Esophagus squamous epithelium (tissue), 5 donors: ENCODE data around the gene LARGE2. TPM values are rescaled to one million over a fixed set of nuclear protein-coding genes. Genes with fewer than 3 reads are reported as not detected.

Experiments
- DNase-seq: peaks from one replicate; lab custom pipeline; 2025; lab: John Stamatoyannopoulos, UW
- H3K27ac ChIP-seq, 4 donors: fragments of 200-600 bp; sonication (generic); one replicate each; pipeline ENCODE4 v1.5.1; 2016 to 2019; ENCODE audit warnings: mild to moderate bottlenecking in 1 of 4
- H3K27me3 ChIP-seq, 4 donors: fragments of 200-600 bp; sonication (generic); 1 replicate in 3 of 4; 2 replicates in 1 of 4; pipeline versions ENCODE4 v1.5.1 to v1.6.0; 2017 to 2021; ENCODE audit warnings: antibody characterized with exemption in 1 of 4
- H3K36me3 ChIP-seq, 3 donors: fragments of 200-600 bp; sonication (generic); one replicate each; pipeline ENCODE4 v1.5.1; 2016 to 2019
- H3K4me1 ChIP-seq, 3 donors: fragments of 200-600 bp; sonication (generic); one replicate each; pipeline ENCODE4 v1.5.1; 2017 to 2019
- H3K4me3 ChIP-seq, 4 donors: fragments of 200-600 bp; sonication (generic); 1 replicate in 3 of 4; 2 replicates in 1 of 4; pipeline ENCODE4 v1.5.1; 2016 to 2019; ENCODE audit warnings: mild to moderate bottlenecking in 2 of 4, moderate library complexity in 1 of 4
- H3K9me3 ChIP-seq, 3 donors: fragments of 200-600 bp; sonication (generic); one replicate each; pipeline ENCODE4 v1.5.1; 2016 to 2019
- CTCF ChIP-seq, 6 experiments: fragments of 450-650 bp in 4 of 6; fragments of 200-600 bp in 2 of 6; sonication (generic) in 2 of 6; IDR thresholded peaks; one replicate each; pipeline ENCODE4 v1.5.1; 2016 to 2019; ENCODE audit warnings: antibody characterized with exemption in 6 of 6, mild to moderate bottlenecking in 4 of 6, moderate library complexity in 4 of 6
- POLR2A ChIP-seq, 4 donors: fragments of 450-650 bp; IDR thresholded peaks; one replicate each; pipeline ENCODE4 v1.6.1; 2017; ENCODE audit warnings: antibody characterized with exemption in 4 of 4, mild to moderate bottlenecking in 4 of 4, moderate library complexity in 3 of 4
- WGBS, 2 donors: methylation state at CpG; one replicate each; pipeline ENCODE4 v1.1.5; 2018; 5-methylcytosine and 5-hydroxymethylcytosine counted together
- intact Hi-C: fragments of 100-400 bp; cut with DNase I; formaldehyde crosslinking; loops from one replicate; pipeline ENCODE4 v1.15.0; 2022
- total RNA-seq, 4 donors: library from RNA; depleted of rRNA; stranded (reverse); fragments of >200 nt; gene quantifications; one replicate each; pipeline ENCODE4 v1.1.0, GENCODE V29; 2016
- donor health status: DM: yes; HTN: yes; CAD: no.

The LARGE2 gene
- total RNA-seq, 4 donors from 2014 or later = 12.4 to 18.3 (median 15.5) TPM

GRCh38 chr11:45885921-45886721, 36.3 kb upstream of the LARGE2 start:
- TF ChIP-seq CTCF (IDR thresholded peaks at IDR 0.05) (no peak), POLR2A (IDR thresholded peaks at IDR 0.05) (no peak)
- Histone ChIP-seq H3K4me3 (peak overlapping the region; percentile 41 to 72 (median 51)), H3K27ac (no peak overlapping the region), H3K9me3 (no peaks in the 10 kb centered on the region), H3K27me3 (peaks cover 0 to 8% (median 0%) of the 10 kb centered on the region in 4 donors), H3K4me1 (peaks cover 6 to 13% (median 9%) of the 10 kb centered on the region in 3 donors), H3K36me3 (peaks cover 0 to 18% (median 8%) of the 10 kb centered on the region in 3 donors)
- WGBS, 2 donors = 32% methylated on average over 15 of the region's 43 CpGs; no CpG with 5 or more reads in 1 of the 2 donors
- intact Hi-C loops = no loop called here
- no peak for DNase-seq

GRCh38 chr11:45886816-45887520, 35.5 kb upstream of the LARGE2 start:
- Histone ChIP-seq H3K4me3 (no peak overlapping the region), H3K9me3 (no peaks in the 10 kb centered on the region), H3K36me3 (peaks cover 0 to 9% (median 0%) of the 10 kb centered on the region in 3 donors), H3K4me1 (peaks cover 6 to 13% (median 9%) of the 10 kb centered on the region in 3 donors), H3K27ac (no peak overlapping the region), H3K27me3 (peaks cover 0 to 8% (median 0%) of the 10 kb centered on the region in 4 donors)
- TF ChIP-seq POLR2A (IDR thresholded peaks at IDR 0.05) = no peak
- no peak for TF ChIP-seq CTCF (IDR thresholded peaks at IDR 0.05)
- WGBS, 2 donors = 100% methylated on average over 1 of the region's 4 CpGs; no CpG with 5 or more reads in 1 of the 2 donors
- intact Hi-C loops = no loop called here
- no peak for DNase-seq

- Histone ChIP-seq H3K27ac (no peak overlapping the region), H3K9me3 (no peaks in the 10 kb centered on the region), H3K4me3 (no peak overlapping the region), H3K36me3 (peaks cover 0 to 3% (median 0%) of the 10 kb centered on the region in 3 donors), H3K27me3 (peaks cover 0 to 8% (median 0%) of the 10 kb centered on the region in 4 donors), H3K4me1 (peaks cover 6 to 13% (median 9%) of the 10 kb centered on the region in 3 donors)
- 93 to 100% methylated on average over 1 to 5 of the region's 10 CpGs for WGBS, 2 donors
- no peak for DNase-seq
- intact Hi-C loops = no loop called here
- TF ChIP-seq CTCF (IDR thresholded peaks at IDR 0.05) (no peak), POLR2A (IDR thresholded peaks at IDR 0.05) (no peak)
Observed at GRCh38 chr11:45887587-45887986, 34.9 kb upstream of the LARGE2 start.

GRCh38 chr11:45889555-45889954, 32.9 kb upstream of the LARGE2 start:
- TF ChIP-seq POLR2A (IDR thresholded peaks at IDR 0.05) (no peak), CTCF (IDR thresholded peaks at IDR 0.05) (no peak)
- no peak overlapping the region for H3K4me3 ChIP-seq
- no peaks in the 10 kb centered on the region for H3K36me3 ChIP-seq
- intact Hi-C loops = no loop called here
- peaks cover 6 to 13% (median 9%) of the 10 kb centered on the region in 3 donors for H3K4me1 ChIP-seq
- WGBS, 2 donors = 78 to 85% methylated on average over 7 to 8 of the region's 8 CpGs
- H3K27me3 ChIP-seq = peaks cover 0 to 18% (median 0%) of the 10 kb centered on the region in 4 donors
- no peak for DNase-seq
- no peak overlapping the region for H3K27ac ChIP-seq
- no peaks in the 10 kb centered on the region for H3K9me3 ChIP-seq
